Inferior parietal cortex (tissue), 1 donor: ENCODE data around the gene ZDHHC22.
"Not testable (repeated sequence)": the region's sequence is repeated elsewhere in the genome, so short reads cannot be mapped to it uniquely, and the experiment has no call there.

Experiments
- DNase-seq: peaks from one replicate; pipeline ENCODE4 v3.0.0-alpha.2; 2016; ENCODE audit errors: extremely low spot score

The ZDHHC22 gene, protein sequence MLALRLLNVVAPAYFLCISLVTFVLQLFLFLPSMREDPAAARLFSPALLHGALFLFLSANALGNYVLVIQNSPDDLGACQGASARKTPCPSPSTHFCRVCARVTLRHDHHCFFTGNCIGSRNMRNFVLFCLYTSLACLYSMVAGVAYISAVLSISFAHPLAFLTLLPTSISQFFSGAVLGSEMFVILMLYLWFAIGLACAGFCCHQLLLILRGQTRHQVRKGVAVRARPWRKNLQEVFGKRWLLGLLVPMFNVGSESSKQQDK

DNA sequence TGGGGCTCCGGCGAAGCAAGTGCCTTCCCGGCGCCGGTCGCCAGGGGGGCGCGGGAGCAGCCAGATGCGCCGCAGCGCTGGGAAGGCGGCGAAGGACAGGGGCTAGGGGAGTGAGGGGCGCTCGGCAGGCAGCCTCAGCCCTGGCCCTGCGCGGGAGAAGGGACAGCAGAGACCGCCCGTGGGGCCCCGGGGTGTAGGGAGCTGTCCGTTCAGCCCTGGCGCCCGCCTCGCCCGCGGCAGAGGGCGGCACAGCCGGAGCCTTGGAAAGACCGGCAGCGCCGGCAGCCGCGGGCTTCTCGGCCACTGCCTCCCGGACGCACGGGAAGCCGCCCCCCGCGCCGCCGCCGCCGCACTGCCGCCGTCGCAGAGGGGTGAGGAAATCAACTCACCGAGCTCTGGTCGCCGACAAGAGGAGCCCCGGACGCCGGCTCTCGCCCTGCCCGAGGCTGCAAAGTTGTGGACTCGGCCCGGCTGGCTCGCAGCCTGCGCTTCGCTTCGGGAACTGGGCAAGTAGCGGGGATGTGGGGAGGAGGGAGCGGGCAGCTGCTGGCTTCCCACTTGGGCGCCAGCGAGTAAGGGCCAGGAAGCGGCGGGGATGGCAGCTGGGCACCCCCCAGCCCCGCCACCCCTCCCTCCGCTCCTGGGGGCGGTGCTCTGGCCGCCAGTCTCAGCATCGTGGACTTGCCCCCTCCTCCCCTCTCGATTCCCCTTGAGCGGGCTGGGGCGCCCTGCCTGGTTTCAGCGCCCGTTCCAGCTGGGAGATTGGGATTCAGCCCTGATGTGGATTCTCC lies at the start of gene ZDHHC22:
Gene ZDHHC22, minus strand, starts transcription at position 578 of the 791 bp plus-strand sequence. CDS start 2,053 bp downstream, outside the sequence.
- DNase-seq: no peak

DNA sequence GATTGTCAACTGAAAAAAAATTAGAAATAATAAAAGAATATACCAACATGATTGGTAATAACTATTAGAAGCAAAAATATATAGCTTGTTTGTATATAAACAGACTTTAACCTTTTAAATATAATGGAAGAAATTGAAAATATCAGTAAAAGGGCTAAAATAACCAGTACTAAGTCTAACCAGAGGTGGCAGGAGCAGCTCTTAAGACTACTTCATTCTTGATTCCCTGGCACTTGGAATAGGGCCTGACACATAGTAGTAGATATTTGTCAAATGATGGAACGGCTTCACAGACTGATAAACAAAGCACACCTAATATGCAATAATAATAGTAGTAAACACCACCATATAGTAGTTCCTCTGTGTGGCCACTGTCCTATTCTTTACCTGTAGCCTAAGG lies 49.4 kb upstream of the ZDHHC22 start:
- DNase-seq: no peak

DNA sequence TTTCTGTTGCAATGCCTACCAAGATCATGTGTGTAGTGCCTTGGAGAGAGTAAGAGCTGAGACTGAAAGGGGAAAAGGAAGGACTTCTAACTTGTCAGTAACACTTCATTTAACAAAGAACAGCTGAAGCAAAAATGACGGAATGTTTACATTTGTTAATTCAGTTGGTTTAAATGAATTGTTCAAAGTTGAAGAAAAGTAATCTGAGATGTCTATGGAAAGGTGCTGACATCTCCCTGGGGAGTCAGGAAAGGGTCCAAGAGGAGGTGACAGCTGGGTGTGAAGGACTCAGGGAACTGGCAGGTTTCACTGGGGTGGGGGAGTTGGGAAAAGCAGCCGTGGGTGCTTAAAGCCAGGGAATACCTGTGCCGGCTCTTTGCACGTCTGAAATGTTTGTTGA lies 47.9 kb upstream of the ZDHHC22 start:
- no peak for DNase-seq

DNA sequence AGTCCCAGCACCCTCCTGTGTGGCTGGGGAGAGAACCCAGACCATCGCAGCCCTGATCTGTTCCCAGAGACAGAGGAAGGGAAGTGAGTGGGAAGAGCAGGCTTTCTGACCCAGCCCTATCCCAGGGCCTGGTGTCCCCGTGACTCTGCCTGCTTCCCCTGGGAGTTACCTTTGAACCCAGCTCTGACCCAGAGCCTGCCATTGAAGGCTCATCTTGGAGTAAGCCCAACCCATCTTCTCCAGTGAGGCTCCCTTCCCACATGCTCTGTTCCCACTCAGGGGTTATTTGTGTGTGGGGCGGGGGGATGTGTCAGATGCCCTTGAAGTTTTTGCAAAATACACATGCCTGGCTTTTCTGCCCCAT lies 46.0 kb upstream of the ZDHHC22 start:
- no peak for DNase-seq

DNA sequence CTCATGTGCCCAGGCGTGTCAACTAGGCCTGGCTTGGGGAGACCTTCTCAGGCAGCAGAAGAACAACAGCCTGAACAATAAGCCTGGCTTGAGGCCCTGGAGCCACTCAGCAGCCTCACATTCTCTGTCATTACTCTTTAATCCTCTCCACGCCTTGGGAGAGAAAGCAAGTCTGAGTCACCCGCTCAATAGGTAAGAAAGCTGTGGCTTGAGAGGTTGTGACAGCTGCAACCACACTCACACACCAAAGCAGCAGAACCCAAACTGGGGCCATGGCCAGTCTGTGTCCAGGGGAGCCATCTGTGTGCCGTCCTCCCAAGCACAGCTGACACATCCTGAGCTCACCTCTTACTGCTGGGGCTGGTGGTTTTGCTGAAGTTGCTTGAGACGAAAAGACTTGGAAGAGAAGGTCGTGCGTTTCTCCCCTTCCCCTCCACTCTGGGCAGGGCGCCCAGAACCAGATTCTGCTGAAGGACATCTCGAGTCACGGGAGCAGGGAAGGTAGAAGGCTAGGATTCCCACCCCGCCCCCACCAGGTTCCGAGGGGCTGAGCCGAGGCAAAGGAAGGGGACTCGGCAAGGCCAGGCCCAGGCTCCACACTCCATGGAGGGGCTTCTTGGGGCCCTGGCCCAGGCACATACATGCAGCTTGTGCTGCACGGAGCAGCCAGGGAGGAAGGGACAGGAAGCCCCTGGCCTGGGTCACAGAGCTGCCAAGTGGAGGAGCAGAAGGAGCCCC lies 45.5 kb upstream of the ZDHHC22 start:
- no peak for DNase-seq

DNA sequence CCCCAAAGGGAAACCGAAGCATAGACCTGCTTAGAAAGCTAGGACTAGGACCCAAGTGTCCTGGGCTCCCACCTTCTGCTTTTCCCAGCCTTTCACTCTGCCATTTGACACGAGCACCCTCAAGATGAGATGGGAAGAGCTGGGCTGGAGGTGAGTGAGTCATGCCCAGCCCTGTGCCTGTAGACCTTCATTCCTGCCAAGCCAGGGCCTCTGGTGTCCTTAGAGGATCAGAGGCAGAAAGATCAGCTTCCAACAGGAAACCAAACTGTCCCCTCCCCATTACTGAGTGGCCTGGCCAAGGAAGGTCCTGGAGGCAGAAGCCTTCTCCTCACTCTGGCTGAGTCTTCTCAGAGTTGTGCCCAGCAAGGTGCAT lies 43.5 kb upstream of the ZDHHC22 start:
- no peak for DNase-seq

DNA sequence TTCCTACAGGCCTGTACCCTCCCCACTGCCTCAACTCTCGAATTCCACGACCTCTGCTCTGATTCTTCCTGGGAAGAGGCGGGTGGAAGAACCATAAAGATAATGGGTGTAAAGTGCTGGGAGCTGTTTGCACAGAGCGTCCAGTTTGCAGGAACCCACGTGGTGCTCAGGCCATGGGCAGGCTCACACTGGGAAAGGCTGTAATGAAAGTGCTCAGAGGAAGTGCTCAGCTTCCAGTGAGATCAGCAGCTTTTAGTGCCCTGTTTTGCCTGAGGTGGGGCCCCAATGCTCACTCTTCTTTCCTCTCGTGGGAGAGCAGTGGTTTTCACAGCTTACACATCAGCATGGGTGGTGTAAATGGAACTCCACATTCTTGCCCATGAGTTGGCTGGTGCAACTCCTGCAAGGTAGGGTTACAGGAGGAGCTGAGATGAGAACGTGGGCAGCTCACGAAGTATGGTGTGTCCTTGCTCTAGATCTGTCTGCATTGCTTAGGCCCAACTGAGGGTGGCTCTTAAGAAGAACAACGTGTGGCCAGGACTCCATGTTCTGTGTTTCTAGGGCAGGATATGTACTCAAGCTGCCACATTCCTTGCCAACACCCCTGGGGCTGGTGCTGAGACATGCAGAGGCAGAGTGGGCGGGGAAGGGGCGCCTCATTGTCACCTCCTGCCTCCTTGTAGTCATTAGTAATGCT lies 43.0 kb upstream of the ZDHHC22 start:
- no peak for DNase-seq

DNA sequence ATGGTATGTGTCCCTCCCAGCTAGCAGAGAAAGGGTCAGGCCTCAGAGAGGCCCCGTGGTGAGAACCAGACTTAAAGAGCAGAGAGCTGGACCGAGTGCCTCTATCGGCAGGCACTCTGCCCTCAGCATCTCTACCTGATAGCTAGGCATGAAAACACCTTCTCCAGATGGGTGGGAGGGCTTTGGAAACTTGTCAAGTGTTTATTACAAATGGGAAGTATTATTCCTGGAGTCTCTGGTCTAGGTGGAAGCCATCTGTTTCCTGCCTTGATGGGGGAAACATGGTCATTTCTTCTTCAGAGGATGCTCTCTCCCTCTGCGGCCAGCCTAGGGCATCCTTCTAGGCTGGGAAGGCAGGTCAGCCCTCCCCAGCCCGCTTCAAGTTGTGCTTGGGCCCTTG lies 42.3 kb upstream of the ZDHHC22 start:
- no peak for DNase-seq

DNA sequence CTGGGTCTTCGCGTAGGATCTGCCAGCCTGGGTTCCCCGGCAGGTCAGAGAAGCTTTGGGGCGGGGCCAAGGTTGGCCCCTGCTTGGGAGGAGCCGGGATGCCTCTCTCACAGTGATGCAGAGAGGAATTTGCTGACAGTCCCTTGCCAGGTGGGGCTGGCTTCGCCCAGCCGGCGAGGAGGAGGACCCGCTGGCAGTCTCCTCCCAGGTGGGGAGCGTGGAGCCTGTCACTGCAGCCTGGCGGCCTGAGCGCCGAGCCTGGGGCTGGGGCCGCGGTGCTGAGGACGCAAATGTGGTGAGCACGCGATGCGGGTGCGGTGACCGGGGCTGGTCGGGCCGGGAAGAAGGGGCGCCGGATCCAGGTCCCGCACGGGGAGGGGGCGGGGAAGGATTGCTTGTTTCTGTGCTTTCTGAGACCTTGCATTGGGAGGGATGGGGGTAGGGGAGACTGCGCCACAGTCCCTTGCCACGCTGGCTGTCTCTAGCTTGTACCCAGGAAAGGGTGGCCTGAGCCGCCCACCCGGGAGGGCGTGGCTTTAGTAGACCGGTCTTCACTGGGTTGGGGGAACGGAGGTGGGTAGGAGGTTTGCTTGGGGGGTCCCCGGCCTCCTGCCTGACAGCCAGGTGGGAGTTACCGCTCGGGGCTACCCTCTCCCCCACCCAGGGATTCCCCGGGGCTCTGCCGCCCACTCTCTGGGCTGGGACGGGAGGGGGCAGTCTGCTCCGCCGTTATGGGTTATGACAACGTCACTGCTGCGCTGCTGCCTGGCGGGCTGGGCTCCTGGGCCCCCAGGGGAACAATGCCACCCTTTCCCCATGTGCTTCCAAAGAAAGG lies 40.2 kb upstream of the ZDHHC22 start, which contains the start of gene TMEM63C:
Gene TMEM63C, plus strand, starts transcription at position 196 of the 835 bp plus-strand sequence. CDS start 37,016 bp downstream, outside the sequence.
- peak; percentile 42 for DNase-seq

DNA sequence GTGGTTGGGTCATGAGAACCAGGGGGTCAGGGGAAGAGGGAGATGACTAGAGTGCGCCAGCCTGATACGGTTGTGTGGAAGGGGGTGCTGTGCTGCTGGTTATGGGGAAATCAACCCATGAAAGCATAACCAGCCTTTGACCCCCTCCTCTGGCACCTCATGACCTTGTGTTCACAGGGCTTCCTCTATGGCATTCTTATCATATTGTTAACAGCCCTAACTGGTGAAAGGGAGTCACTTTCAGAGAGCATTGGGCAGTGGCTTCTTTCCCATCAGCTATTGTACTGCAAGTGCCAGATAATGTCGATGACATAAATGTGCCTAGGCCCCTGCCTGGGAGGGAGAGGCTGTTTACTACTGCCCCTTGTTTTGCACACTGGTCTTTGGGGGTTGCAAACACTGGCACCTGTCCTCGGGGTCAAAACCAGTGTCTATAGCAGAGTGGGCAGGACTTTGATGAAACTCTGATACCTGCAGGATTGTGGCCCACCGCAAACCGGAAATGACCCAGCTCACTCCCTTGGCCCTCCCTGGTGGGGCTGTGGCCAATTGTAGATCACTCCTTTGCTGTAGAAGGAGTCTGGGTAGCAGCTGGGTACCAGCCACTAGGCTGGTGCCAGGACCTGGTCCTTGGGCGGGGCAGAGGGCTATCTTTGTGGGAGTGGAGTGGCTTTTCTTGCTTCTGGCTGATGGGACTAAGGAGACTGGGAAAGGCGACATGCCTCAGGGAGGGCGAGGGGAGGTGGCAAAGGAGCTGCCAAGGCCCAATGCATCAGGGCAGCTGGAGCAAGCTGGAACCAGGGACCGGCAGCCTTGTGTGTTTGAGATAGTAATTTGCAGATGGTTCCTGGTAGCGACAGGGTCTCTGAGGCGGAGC lies 39.4 kb upstream of the ZDHHC22 start:
- no peak for DNase-seq

DNA sequence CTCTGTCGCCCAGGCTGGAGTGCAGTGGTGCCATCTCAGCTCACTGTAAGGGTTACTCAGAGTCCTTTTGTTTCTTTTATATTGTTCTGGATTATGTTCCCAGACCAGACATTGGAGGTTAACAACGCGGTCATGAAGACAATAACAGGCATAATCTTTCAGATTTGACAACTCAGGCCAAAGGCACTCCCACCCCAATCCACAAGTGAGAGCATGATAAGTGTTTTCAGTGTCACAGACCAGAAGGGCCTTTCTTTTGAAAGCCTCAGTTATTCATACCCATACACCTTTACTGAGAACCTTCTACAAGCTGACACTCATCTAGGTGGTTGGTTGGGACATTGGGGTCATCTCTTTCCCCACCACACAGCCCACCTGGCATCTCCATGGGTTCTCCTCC lies 37.1 kb upstream of the ZDHHC22 start:
- no peak for DNase-seq

DNA sequence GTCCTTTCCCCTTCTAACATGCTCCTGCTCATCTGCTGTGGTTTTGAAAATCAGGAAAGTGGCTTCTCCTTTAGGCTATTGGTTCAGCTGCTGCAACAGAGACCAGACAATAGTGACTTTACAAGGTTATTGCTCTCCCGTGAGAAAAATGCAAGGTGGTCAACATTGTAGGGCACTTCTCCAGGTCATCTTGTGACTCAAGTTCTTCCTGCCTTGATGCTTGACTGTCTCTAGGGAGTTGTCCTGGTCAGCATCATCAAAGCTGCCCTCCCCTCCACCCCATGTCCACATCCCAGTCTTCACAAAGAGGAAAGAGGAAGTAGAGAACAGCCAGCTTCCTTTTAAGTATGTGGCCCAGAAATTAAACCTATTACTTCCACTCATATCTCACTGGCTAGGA lies 36.1 kb upstream of the ZDHHC22 start:
- DNase-seq: no peak

DNA sequence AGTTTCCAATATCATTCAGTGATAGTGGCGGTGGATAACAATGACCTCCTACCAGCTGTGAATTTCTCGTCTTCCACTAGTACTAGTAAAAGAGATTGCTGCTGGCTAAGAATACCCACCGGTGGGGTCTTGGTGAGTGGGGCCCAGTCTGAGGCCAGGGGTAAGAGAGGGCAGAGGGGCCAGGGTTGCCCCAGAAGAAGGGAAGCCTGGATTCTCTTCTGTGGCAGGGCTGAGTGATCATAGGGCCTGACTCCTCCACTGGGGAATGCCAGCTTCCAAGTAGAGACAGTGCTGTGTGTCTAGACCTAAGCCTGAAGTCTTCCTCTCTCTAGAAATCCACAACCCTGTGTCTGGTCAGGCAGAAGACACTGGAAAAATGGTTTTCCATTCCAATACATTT lies 34.3 kb upstream of the ZDHHC22 start:
- DNase-seq: no peak

DNA sequence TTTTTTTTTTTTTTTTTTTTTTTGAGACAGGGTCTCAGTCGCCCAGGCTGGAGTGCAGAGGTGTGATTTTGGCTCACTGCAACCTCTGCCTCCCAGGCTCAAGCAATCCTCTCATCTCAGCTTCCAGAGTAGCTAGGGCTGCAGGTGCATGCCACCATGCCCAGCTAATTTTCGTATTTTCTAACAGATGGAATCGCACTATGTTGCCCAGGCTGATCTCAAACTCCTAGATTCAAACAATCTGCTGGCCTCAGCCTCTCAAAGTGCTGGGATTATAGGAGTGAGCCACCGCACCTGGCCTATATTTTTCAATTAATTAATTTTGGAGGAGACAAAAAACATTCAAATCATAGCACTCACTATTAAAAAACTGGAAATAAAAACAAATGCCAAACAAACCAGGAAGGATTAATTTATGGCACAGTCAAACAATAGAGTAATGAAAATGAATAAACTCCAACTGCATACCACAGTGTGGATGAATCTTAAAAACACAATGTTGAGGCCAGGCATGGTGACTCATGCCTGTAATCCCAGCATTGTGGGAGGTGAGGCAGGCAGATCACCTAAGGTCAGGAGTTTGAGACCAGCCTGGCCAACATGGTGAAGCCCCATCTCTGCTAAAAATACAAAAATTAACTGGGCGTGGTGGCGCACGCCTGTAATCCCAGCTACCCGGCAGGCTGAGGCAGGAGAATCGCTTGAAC lies 32.5 kb upstream of the ZDHHC22 start:
- DNase-seq: not testable (repeated sequence)

DNA sequence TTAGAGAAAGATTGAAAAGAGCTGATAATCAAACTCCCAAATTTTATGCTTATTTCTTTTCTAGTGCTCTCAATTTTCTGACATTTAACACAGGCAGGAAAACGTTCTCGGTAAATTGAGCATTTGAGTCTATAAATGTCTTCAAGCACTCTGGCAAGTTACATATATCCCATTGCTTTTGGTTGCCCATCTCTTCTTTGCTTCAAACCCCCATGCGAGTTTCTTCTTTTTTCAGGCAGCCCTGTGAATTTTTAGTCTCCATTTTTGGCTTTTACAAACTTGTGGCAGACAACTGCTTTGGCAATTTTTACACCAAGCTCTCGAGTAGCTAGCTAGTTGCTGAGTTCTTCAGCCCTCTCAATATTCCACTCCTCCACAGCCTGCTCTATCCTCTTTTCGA lies 31.3 kb upstream of the ZDHHC22 start:
- DNase-seq: no peak

DNA sequence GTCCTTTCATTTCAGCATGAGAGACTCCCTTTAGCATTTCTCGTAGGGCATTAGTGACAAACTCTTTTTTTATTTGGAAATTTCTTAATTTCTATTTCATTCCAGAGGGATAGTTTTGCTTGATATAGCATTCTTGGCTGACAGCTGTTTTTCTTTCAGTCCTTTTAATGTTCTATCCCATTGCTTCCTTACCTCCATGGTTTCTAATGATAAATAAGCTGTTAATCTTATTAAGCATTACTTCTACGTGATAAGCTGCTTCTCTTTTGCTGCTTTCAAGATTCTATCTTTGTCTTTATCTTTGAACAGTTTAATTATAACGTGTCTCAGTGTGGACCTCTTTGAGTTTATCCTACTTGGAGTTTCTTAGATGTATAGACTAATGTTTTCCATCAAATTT lies 28.5 kb upstream of the ZDHHC22 start:
- DNase-seq: no peak

DNA sequence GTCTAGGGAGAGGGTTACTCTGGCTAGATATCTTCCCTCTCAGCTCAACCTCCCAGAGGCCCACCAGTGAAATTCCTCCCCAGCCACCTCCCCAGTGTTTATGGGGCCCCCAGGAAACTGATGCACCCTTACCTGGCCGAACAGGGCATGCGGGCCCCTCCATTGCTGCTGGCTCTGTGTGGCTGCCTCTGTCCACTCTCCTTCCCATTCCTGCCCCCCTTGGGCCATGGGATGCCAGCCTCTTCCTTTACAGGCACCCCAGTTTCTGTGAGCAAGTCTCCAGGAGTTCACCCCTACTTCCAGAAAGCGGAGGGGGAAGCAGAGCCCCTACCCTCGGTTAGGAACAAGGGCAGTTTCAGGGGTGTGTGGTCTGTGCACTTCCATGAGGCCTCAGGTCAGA lies 19.4 kb upstream of the ZDHHC22 start:
- DNase-seq: no peak

DNA sequence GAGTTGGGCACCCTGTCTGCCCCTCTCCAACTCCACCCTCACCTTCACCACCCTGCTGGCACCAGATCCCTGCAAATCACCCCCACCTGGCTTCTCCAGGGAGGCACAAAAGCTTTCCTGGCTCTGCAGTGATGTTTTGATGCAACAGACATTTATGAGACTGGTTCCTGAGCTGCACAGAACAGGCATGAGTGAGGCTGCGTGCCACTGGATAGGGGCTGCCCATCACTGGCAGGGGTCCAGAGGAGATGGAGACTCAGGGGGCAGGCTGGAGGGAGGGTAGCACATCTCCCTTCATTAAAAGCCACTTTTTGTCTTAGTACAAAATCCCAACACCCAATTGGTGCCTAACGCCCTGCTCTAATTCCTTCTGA lies 17.3 kb upstream of the ZDHHC22 start:
- DNase-seq: no peak

DNA sequence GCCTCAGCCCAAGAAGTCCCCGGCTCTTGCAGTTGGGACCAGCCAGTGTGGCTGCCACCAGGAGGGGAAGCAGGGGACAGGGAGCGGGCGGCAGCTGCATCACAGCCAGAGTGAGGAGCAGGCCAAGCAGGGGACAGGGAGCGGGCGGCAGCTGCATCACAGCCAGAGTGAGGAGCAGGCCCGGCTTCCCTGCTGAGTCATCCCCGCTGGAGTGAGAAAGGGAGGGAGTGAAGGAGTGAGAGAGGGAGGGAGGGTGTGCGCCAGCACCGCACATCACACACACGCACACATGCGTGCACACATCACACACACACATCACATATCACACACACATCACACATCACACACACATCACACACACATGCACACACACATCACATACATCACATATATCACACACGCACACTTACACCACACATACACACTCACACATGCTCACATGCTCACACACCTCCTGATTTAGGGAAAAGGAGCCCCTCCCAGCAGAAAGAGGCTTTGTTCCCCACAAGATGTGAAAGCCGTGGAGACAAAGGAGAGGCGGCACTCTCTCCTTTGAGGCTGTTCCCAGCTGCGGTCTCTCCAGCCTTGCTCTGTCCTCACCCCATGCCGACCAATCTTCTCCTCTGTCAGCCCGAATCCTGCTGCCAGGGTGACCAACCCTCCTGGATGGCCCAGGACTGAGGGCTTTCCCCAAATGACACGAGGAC lies 16.7 kb upstream of the ZDHHC22 start:
- peak; percentile 69 for DNase-seq
